Measurements from ENCODE around the gene OPN1MW.
"Not testable (repeated sequence)": the region's sequence is repeated elsewhere in the genome, so short reads cannot be mapped to it uniquely, and the experiment has no call there.

GRCh38 chrX:154156221-154156620 is 26.2 kb upstream of the OPN1MW start:
- not testable (repeated sequence) for TF ChIP-seq POLR2AphosphoS5 (IDR thresholded peaks at IDR 0.05; ENCODE audit: low read depth, low read length); CTCF (IDR thresholded peaks at IDR 0.05); SIN3A (IDR thresholded peaks at IDR 0.05; ENCODE audit: borderline replicate concordance, insufficient read depth, low read depth, low read length); REST (IDR thresholded peaks at IDR 0.05; ENCODE audit: insufficient read depth in 1 of 2, low read depth in 2 of 2, low read length in 1 of 2)

Data from Panc1 (cell line).